SK-N-SH treated with all-trans-retinoic acid at 6 μM for 48 hours (cell line): Measurements from ENCODE around the gene P2RX5.
A peak's percentile ranks its signal among the peaks of the same experiment; 100 is the strongest.

Experiments used
- ATAC-seq: fragments of 200-7000 bp; cut with Tn5 transposase; 3 replicates; pipeline ENCODE4 v1.9.1; 2020; ENCODE audit warnings: mild to moderate bottlenecking, moderate library complexity
- ARNTL ChIP-seq: fragments of 450-650 bp; formaldehyde crosslinking; IDR thresholded peaks from 2 replicates; pipeline ENCODE4 v1.5.0; 2020; ENCODE audit warnings: low read depth, mild to moderate bottlenecking, moderate library complexity, borderline replicate concordance
- BACH2 ChIP-seq: fragments of 250-450 bp; sonication (Bioruptor Pico); IDR thresholded peaks from 2 replicates; pipeline ENCODE4 v1.9.0; 2021; ENCODE audit warnings: mild to moderate bottlenecking, borderline replicate concordance
- CSDC2 ChIP-seq: fragments of 250-450 bp; sonication (Bioruptor Pico); IDR thresholded peaks from 2 replicates; pipeline ENCODE4 v1.5.0; 2020; ENCODE audit warnings: mild to moderate bottlenecking, moderate library complexity
- ESRRG ChIP-seq: fragments of 250-450 bp; sonication (Bioruptor Pico); IDR thresholded peaks from 2 replicates; pipeline ENCODE4 v1.6.1; 2021; ENCODE audit warnings: mild to moderate bottlenecking
- GLIS3 ChIP-seq: fragments of 250-450 bp; sonication (Bioruptor Pico); IDR thresholded peaks from 2 replicates; pipeline ENCODE4 v1.5.0; 2020; ENCODE audit warnings: mild to moderate bottlenecking, moderate library complexity
- PPARA ChIP-seq: fragments of 250-450 bp; sonication (Bioruptor Pico); IDR thresholded peaks from 2 replicates; pipeline ENCODE4 v1.5.0; 2020; ENCODE audit warnings: mild to moderate bottlenecking, borderline replicate concordance
- RARB ChIP-seq: fragments of 250-450 bp; sonication (Bioruptor Pico); IDR thresholded peaks from 2 replicates; pipeline ENCODE4 v1.8.0; 2021; ENCODE audit warnings: mild to moderate bottlenecking, moderate library complexity
- SNAI2 ChIP-seq: fragments of 250-450 bp; sonication (Bioruptor Pico); IDR thresholded peaks from 2 replicates; pipeline ENCODE4 v1.5.0; 2020; ENCODE audit warnings: mild to moderate bottlenecking, moderate library complexity
- TCF4 ChIP-seq: fragments of 250-450 bp; sonication (Bioruptor Pico); IDR thresholded peaks from 2 replicates; pipeline ENCODE4 v1.8.0; 2021; ENCODE audit warnings: mild to moderate bottlenecking, moderate library complexity, borderline replicate concordance
- TOX ChIP-seq: fragments of 250-450 bp; sonication (Bioruptor Pico); IDR thresholded peaks from 2 replicates; pipeline ENCODE4 v1.8.0; 2021; ENCODE audit warnings: mild to moderate bottlenecking, moderate library complexity, borderline replicate concordance
- ZC3H10 ChIP-seq: fragments of 250-450 bp; sonication (Bioruptor Pico); IDR thresholded peaks from 2 replicates; pipeline ENCODE4 v1.5.1; 2021; ENCODE audit warnings: mild to moderate bottlenecking, moderate library complexity
- ZFP3 ChIP-seq: fragments of 250-450 bp; sonication (Bioruptor Pico); IDR thresholded peaks from 2 replicates; pipeline ENCODE4 v1.5.0; 2020; ENCODE audit warnings: mild to moderate bottlenecking, moderate library complexity
- ZNF565 ChIP-seq: fragments of 450-650 bp; formaldehyde crosslinking; conservative IDR thresholded peaks from 2 replicates; pipeline ENCODE4 v1.5.0; 2020; ENCODE audit warnings: low read depth, mild to moderate bottlenecking, moderate library complexity
- ZNF70 ChIP-seq: fragments of 450-650 bp; formaldehyde crosslinking; IDR thresholded peaks from 2 replicates; pipeline ENCODE4 v1.5.0; 2020; ENCODE audit warnings: mild to moderate bottlenecking, moderate library complexity
- ZNF8 ChIP-seq: fragments of 450-650 bp; formaldehyde crosslinking; IDR thresholded peaks from 2 replicates; pipeline ENCODE4 v1.5.0; 2020; ENCODE audit warnings: mild to moderate bottlenecking, moderate library complexity
- TF ChIP-seq, protein P1 (sequence below): fragments of 250-450 bp; sonication (Bioruptor Pico); IDR thresholded peaks from 2 replicates; pipeline ENCODE4 v1.8.0; 2021; ENCODE audit warnings: low read depth, mild to moderate bottlenecking, moderate library complexity, borderline replicate concordance
- TF ChIP-seq, protein P2 (sequence below): fragments of 250-450 bp; sonication (Bioruptor Pico); IDR thresholded peaks from 2 replicates; pipeline ENCODE4 v1.5.1; 2021; ENCODE audit warnings: mild to moderate bottlenecking, moderate library complexity
- TF ChIP-seq, protein P3 (sequence below): fragments of 250-450 bp; sonication (Bioruptor Pico); IDR thresholded peaks from 2 replicates; pipeline ENCODE4 v1.8.0; 2020; ENCODE audit warnings: mild to moderate bottlenecking, moderate library complexity, borderline replicate concordance
- TF ChIP-seq, protein P4 (sequence below): fragments of 250-450 bp; sonication (Bioruptor Pico); IDR thresholded peaks from 2 replicates; pipeline ENCODE4 v1.5.1; 2020; ENCODE audit warnings: low read depth, mild to moderate bottlenecking, moderate library complexity
- TF ChIP-seq, protein P5 (sequence below): fragments of 250-450 bp; sonication (Bioruptor Pico); IDR thresholded peaks from 2 replicates; pipeline ENCODE4 v1.5.0; 2020; ENCODE audit warnings: mild to moderate bottlenecking, moderate library complexity

The P2RX5 gene

DNA sequence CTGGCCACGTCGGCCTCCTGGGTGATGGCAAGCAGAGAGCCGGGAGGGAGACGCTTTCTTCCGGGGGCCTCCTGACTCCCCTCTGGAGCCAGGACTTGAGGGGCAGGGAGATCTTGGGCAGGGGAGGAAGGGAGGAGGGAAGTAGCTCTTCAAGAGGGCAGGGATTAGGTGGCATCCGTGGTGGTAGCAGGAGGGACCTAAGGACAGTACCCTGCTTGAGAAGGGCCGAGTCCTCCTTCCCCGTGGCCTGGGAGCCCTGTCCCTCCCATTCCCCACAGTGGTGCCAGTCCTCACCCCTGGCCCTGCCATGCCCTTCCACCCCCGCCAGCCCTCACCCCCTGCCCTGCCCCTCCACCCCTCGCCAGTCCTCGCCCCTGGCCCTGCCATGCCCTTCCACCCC lies 40.2 kb downstream of the P2RX5 start (continued):
- TF ChIP-seq, protein P1, sequence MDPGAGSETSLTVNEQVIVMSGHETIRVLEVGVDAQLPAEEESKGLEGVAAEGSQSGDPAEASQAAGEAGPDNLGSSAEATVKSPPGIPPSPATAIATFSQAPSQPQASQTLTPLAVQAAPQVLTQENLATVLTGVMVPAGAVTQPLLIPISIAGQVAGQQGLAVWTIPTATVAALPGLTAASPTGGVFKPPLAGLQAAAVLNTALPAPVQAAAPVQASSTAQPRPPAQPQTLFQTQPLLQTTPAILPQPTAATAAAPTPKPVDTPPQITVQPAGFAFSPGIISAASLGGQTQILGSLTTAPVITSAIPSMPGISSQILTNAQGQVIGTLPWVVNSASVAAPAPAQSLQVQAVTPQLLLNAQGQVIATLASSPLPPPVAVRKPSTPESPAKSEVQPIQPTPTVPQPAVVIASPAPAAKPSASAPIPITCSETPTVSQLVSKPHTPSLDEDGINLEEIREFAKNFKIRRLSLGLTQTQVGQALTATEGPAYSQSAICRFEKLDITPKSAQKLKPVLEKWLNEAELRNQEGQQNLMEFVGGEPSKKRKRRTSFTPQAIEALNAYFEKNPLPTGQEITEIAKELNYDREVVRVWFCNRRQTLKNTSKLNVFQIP (CRISPR knock-in tag), result no peak
- TF ChIP-seq, all 23 proteins: peak for 0

DNA sequence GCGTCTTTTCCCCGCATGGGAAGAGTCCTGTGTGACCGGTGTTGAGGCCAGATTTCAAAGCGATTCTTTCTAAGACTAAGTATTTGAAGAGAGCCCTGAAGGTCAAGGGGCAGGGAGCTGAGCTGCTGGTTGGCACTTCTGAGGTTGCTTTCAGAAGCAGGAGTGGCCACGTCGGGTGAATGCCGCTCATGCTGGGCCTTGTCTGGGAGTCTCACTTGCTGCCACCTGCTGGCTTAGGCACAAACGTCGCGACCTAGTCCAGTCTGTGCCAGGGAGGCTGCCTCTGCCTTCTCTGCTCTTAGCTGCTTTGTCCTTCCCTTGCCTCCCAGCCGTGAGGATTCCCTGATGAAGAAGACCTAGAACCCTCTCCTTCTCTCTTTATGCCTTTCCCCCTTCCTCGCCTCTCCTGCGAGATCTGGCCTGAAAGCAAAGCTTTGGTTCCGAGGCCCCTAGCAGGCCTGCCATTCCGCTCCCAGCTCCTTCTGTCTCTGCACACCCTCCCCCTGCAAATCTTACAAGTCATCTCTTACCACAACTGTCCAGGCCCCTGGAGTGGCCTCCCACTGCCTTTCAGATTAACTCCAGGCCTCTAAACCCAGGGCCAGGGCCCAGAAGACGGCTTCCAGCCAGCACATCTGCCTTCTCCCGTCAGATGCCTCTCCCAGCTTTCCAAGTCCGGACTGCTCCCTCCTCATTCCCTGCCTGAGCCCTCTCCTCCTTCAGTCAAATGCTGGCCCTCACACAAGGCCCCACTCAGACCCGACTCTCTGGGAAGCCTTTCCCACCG lies 48.0 kb downstream of the P2RX5 start:
- peak; percentile 94 for ATAC-seq

DNA sequence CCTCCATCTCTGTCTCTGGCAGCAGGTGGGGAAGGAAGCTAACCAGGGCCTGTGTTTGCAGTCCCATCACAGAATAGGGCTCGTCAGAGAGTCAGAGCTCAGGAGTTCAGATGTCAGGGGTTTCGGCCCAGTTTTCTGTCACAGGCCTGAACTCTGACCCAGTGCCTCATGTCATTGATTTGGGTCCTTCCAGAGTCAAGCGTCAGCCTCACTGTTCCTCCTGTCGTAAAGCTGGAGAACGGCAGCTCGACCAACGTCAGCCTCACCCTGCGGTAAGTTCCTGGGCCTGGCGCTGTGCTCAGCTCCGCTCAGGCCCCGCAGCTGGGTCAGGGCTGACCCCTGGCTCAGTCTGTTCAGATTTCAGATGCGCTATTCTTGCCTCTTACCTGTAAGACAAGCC lies 48.7 kb downstream of the P2RX5 start:
- ATAC-seq, result no peak
- TF ChIP-seq TOX, result no peak
- TF ChIP-seq, protein P2, sequence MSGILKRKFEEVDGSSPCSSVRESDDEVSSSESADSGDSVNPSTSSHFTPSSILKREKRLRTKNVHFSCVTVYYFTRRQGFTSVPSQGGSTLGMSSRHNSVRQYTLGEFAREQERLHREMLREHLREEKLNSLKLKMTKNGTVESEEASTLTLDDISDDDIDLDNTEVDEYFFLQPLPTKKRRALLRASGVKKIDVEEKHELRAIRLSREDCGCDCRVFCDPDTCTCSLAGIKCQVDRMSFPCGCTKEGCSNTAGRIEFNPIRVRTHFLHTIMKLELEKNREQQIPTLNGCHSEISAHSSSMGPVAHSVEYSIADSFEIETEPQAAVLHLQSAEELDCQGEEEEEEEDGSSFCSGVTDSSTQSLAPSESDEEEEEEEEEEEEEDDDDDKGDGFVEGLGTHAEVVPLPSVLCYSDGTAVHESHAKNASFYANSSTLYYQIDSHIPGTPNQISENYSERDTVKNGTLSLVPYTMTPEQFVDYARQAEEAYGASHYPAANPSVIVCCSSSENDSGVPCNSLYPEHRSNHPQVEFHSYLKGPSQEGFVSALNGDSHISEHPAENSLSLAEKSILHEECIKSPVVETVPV (CRISPR knock-in tag), result no peak
- no peak for TF ChIP-seq BACH2 (CRISPR knock-in tag)
- TF ChIP-seq GLIS3 (CRISPR knock-in tag), result no peak
- no peak for TF ChIP-seq ZC3H10 (CRISPR knock-in tag)
- TF ChIP-seq TCF4 (CRISPR knock-in tag), result no peak
- TF ChIP-seq, protein P3, sequence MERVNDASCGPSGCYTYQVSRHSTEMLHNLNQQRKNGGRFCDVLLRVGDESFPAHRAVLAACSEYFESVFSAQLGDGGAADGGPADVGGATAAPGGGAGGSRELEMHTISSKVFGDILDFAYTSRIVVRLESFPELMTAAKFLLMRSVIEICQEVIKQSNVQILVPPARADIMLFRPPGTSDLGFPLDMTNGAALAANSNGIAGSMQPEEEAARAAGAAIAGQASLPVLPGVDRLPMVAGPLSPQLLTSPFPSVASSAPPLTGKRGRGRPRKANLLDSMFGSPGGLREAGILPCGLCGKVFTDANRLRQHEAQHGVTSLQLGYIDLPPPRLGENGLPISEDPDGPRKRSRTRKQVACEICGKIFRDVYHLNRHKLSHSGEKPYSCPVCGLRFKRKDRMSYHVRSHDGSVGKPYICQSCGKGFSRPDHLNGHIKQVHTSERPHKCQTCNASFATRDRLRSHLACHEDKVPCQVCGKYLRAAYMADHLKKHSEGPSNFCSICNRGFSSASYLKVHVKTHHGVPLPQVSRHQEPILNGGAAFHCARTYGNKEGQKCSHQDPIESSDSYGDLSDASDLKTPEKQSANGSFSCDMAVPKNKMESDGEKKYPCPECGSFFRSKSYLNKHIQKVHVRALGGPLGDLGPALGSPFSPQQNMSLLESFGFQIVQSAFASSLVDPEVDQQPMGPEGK (CRISPR knock-in tag), result no peak
- no peak for TF ChIP-seq ARNTL (CRISPR knock-in tag)
- TF ChIP-seq CSDC2 (CRISPR knock-in tag), result no peak
- no peak for TF ChIP-seq ESRRG
- no peak for TF ChIP-seq ZFP3 (CRISPR knock-in tag)

More for the DNA sequence above, 48.0 kb downstream of the P2RX5 start:
- TF ChIP-seq GLIS3 (CRISPR knock-in tag) (no peak), CSDC2 (CRISPR knock-in tag) (no peak), PPARA (no peak), ZNF70 (CRISPR knock-in tag) (no peak), ZNF565 (CRISPR knock-in tag) (no peak), ZNF8 (CRISPR knock-in tag) (no peak), RARB (CRISPR knock-in tag) (no peak), SNAI2 (CRISPR knock-in tag) (no peak)
- TF ChIP-seq, protein P4, sequence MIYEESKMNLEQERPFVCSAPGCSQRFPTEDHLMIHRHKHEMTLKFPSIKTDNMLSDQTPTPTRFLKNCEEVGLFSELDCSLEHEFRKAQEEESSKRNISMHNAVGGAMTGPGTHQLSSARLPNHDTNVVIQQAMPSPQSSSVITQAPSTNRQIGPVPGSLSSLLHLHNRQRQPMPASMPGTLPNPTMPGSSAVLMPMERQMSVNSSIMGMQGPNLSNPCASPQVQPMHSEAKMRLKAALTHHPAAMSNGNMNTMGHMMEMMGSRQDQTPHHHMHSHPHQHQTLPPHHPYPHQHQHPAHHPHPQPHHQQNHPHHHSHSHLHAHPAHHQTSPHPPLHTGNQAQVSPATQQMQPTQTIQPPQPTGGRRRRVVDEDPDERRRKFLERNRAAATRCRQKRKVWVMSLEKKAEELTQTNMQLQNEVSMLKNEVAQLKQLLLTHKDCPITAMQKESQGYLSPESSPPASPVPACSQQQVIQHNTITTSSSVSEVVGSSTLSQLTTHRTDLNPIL (CRISPR knock-in tag), result no peak
- TF ChIP-seq, protein P5, sequence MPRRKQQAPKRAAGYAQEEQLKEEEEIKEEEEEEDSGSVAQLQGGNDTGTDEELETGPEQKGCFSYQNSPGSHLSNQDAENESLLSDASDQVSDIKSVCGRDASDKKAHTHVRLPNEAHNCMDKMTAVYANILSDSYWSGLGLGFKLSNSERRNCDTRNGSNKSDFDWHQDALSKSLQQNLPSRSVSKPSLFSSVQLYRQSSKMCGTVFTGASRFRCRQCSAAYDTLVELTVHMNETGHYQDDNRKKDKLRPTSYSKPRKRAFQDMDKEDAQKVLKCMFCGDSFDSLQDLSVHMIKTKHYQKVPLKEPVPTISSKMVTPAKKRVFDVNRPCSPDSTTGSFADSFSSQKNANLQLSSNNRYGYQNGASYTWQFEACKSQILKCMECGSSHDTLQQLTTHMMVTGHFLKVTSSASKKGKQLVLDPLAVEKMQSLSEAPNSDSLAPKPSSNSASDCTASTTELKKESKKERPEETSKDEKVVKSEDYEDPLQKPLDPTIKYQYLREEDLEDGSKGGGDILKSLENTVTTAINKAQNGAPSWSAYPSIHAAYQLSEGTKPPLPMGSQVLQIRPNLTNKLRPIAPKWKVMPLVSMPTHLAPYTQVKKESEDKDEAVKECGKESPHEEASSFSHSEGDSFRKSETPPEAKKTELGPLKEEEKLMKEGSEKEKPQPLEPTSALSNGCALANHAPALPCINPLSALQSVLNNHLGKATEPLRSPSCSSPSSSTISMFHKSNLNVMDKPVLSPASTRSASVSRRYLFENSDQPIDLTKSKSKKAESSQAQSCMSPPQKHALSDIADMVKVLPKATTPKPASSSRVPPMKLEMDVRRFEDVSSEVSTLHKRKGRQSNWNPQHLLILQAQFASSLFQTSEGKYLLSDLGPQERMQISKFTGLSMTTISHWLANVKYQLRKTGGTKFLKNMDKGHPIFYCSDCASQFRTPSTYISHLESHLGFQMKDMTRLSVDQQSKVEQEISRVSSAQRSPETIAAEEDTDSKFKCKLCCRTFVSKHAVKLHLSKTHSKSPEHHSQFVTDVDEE (CRISPR knock-in tag), result no peak
- TF ChIP-seq, protein P1 (CRISPR knock-in tag), result no peak
- TF ChIP-seq, protein P2 (CRISPR knock-in tag), result no peak
- TF ChIP-seq, all 23 proteins: peak for 0
